Measurements from ENCODE around the gene CNOT6. TPM values are rescaled to one million over a fixed set of nuclear protein-coding genes. Genes with fewer than 3 reads are reported as not detected.
"Not testable (repeated sequence)": the region's sequence is repeated elsewhere in the genome, so short reads cannot be mapped to it uniquely, and the experiment has no call there.

CNOT6 gene
- 11.6 TPM for total RNA-seq

DNA sequence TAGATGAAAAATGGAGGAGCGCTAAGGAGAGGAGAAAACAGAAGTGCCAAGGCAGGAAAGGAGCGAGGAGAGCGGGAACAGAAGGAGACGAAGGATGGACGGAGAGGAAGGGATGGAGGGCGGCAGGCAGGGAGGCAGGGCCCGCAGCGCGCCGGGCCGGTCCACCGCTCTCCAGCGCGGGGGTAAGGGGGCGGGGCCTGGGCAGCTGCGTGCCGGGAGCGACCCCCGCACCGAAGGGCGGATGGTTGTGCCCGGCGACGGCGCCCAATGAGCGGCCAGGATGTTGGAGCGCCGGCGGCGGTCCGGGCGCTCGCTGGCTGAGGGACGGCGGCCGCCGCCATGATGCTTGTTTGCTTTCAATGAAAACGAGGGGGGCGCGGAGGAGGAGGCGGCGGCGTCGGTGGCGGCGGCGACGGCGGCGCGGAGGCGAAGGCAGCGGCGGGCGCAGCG is at the start of gene CNOT6:
TSS of gene CNOT6 (plus strand) at position 320 of the 450 bp plus-strand sequence. CDS start 34,898 bp downstream, outside the sequence.
- DNase-seq (ENCODE audit: low read depth in 2 of 3, low spot score in 2 of 3) = peak; percentile 93 to 96 (median 94)

DNA sequence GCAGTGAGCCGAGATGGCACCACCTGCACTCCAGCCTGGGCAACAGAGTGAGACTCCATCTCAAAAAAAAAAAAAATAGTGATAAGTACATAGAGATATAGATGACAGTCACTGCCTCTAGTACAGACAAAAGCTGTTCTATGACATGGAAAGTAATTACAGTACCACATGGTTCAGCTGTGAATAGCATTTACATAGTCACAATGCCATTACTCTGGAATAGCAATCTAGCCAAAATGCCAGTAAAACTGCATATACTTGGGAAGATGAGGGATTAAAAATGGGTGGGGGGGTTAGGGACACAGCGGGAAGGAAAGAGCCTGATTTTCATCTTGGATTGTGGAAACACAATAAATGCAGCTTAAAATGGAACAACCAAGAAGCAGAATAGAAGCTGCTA is 39.4 kb upstream of the CNOT6 start:
- no peak for DNase-seq (ENCODE audit: low read depth in 2 of 3, low spot score in 2 of 3)

DNA sequence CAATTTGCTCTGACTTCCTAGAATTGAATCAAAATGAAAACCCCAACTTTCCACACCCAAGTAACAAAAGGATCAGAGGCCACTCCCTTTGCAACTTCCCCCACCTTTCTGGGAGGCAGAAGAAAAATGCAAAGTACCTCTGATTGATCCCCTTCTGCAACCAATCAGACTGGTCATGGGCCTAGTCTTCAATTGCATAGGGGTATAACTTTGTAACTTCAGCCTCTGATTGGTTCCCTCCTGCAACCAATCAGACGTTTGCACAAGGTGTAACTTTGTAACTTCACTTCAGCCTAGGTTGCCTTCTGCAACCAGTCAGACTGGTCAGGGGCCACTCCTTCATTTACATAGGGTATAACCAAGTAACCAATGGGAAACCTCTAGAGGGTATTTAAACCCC is 38.3 kb upstream of the CNOT6 start:
- DNase-seq (ENCODE audit: low read depth in 2 of 3, low spot score in 2 of 3) = no peak

DNA sequence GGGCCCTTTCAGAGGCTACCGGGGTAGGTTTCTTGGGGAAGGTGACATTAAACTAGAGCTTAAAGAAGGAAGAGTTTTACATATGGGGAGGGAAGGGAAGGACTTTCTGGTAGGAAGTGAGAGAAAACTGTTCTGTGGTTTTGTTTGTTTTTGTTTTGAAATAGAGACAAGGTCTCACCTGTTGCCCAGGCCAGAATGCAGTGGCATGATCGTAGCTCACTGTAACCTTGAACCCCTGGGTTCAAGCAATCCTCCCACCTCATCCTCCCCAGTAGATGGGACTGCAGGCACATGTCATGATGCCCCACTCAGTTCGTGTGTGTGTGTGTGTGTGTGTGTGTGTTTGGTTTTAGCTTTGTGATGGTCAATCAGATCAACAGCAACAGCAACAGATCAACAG is 37.4 kb upstream of the CNOT6 start:
- DNase-seq (ENCODE audit: low read depth in 2 of 3, low spot score in 2 of 3) = no peak

DNA sequence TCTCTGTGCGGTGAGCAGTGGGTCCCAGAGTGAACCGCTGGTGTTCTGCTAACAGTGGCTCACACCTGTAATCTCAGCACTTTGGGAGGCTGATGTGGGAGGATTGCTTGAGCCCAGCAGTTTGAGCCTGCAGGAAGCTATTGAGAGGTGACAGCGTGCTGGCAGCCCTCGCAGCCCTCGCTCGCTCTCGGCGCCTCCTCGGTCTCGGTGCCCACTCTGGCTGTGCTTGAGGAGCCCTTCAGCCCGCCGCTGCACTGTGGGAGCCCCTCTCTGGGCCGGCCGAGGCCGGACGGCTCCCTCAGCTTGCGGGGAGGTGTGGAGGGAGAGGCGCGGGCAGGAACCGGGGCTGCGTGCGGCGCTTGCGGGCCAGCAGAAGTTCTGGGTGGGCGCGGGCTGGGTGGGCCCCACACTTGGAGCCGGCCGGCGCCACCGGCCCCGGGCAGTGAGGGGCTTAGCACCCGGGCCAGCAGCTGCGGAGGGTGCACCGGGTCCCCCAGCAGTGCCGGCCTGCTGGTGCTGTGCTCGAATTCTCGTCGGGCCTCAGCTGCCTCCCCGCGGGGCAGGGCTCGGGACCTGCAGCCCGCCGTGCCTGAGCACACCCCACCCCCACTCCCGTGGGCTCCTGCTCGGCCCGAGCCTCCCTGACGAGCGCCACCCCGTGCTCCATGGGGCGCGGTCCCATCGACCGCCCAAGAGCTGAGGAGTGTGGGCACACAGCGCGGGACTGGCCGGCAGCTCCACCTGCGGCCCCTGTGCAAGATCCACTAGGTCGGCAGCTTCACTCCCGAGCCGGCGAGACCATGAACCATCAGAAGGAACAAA is 35.1 kb upstream of the CNOT6 start:
- not testable (repeated sequence) for DNase-seq (ENCODE audit: low read depth in 2 of 3, low spot score in 2 of 3)

DNA sequence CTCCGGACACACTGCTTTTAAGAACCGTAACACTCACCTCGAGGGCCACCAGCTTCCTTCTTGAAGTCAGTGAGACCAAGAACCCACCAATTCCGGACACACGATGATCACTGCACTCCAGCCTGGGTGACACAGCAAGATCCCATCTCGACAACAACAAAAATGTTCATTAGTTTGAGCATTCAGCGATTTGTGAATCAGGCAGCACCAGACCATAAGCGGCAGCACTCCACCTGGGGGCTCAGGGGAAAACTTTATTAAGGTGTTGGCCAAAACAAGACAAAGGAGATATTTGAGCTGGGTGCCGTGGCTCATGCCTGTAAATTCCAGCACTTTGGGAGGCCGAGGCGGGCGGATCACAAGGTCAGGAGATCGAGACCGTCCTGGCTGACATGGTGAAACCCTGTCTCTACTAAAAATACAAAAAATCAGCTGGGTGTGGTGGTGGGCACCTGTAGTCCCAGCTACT is 34.5 kb upstream of the CNOT6 start:
- not testable (repeated sequence) for DNase-seq (ENCODE audit: low read depth in 2 of 3, low spot score in 2 of 3)

DNA sequence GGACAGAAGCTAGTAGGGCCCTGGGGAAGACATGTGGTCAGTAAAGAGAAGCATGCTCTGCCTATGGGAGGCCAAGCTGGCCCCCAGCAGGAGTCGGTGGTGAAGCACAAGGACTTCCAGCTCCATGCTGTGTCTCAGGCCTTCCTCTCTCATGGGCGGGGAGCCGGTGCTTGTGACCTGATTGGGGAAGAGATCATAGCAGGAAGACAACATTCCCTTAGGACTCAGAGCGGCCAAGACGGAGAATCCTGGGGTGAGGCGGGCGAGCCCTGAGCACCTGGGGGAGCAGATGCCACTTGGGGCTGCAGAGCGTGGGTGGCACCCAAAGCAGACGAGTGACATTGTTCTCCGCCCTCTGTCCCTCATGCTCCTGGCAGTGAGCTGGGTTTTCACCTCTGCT is 33.3 kb upstream of the CNOT6 start:
- DNase-seq (ENCODE audit: low read depth in 2 of 3, low spot score in 2 of 3) = no peak

DNA sequence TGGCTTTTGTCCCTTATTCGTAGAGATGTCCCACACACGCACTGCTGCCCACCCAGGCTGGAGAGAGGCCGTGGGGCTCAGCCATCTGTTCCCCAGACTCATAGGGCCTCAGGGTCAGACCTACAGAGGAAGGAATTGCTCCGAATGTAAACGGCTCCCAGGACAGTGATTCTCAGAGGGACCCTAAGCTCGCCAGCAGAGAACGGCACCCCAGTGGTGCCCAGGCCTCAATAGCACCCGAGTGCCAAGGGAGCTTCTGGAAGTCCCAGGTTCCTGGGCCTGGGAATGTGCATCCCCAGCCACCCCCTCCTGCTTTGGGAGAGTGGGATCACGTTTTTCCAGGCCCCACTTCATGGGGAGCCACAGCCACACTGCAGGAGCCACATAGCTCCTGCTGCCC is 32.9 kb upstream of the CNOT6 start:
- DNase-seq (ENCODE audit: low read depth in 2 of 3, low spot score in 2 of 3) = no peak

DNA sequence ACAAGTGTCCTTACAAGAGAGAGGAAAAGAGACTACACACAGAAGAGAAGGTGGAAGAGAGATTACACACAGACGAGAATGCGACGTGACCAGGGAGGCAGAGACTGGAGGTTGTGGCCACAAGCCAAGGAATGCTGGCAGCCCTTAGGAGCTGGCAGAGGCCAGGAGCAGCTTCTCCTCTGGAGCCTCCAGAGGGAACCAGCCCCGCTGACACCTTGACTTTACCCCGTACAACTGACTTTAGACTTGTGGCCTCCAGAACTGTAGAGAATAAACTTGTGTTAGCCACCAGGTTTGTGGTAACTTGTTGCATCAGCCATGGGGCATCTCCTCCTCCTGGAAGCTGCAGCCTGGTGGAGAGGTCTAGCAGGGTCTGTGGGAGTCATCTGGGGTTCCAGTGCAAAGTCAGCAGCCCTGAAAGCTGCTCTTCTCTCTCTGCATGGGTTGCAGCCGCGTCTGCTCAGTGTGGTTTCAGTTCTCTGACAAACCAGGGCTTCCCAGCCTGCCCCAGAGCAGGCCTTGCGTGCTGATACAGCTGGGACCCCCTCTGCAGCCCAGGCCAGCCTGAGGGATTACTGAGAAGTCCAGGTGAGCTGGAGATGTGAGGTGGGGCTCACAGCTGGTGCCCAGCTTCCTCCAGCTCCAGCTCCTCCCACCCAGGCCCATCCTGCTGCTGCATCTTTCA is 30.8 kb upstream of the CNOT6 start:
- no peak for DNase-seq (ENCODE audit: low read depth in 2 of 3, low spot score in 2 of 3)

DNA sequence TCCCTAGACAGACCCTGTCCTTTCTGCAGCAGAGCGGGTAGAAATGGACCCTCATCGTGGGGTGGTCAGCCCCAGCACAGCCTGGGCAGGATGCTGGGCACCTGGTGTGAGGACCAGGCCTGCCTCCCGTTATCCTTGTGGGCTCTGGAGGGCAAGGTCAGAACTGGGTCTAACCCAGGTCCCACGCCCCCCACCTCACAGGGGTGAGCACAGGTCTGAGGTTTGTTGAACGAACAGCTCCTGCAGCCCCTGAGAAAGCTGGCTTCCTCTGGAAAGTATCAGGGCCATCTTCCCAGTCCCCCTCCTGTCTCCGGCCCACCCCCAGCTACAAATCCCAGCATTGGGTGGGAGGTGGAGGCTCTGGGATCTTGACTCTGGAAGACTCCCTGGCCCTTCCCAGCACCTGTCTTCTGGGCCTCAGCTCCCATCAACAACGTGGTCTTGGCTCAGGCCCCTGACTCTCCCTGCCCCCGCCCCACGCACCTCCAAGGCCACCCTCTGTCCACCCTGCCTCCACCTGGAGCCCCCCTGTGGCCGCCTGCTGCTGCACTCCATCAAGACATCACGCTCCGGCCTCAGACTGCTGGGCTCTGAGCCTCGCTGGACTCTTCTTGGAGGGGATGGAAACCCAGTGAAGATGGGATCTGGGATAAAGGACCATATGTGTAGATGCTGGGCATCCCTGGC is 30.1 kb upstream of the CNOT6 start:
- no peak for DNase-seq (ENCODE audit: low read depth in 2 of 3, low spot score in 2 of 3)

DNA sequence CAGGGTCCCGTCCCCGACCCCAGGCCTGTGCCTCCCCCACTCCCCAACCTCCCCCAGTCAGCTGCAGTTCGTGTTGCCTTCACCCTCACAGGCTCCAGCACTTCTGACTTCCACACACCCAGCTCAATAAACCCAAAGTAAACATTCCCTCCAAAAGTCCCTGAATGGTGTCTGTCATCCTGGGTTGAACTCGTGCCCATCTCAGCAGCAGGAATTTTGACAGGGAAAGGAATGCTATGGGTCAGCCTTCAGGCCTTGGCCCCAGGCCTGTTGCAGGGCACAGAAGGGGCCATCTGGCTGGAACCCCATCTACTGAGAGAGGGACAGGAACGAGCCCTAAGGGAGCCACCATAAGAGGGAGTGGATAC is 29.6 kb upstream of the CNOT6 start:
- DNase-seq (ENCODE audit: low read depth in 2 of 3, low spot score in 2 of 3) = no peak

DNA sequence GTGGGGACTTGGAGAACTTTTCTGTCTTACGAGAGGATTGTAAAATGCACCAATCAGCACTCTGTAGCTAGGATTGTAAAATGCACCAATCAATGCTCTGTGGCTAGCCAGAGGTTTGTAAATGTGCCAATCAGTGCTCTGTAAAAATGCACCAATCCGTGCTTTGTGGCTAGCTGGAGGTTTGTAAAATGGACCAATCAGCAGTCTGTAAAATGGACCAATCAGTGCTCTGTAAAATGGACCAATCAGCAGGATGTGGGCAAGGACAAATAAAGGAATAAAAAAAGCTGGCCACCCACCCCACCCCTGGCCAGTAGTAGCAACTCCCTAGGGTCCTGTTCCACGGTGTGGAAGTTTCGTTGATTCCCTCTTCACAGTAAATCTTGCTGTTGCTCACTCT is 29.1 kb upstream of the CNOT6 start:
- DNase-seq (ENCODE audit: low read depth in 2 of 3, low spot score in 2 of 3) = not testable (repeated sequence)

DNA sequence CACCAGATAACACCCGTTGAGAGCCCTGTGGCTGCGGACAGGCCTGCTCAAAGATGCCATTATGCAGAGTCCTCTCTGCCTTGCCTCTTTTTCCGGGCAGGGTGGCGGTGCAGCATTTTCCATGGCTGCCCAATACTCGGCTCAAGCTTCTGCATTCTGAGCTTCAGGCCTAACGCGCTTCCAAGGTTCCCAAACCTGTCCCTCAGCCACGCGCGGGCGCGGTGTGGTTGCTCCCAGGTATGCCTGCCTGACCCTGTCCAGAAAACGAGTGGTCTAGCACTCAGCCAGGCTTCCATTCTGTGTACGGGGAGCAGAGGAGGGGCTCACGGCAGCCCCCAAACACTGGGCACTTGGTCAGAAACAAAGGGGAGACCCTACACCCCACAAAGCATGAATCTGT is 27.9 kb upstream of the CNOT6 start:
- DNase-seq (ENCODE audit: low read depth in 2 of 3, low spot score in 2 of 3) = no peak

DNA sequence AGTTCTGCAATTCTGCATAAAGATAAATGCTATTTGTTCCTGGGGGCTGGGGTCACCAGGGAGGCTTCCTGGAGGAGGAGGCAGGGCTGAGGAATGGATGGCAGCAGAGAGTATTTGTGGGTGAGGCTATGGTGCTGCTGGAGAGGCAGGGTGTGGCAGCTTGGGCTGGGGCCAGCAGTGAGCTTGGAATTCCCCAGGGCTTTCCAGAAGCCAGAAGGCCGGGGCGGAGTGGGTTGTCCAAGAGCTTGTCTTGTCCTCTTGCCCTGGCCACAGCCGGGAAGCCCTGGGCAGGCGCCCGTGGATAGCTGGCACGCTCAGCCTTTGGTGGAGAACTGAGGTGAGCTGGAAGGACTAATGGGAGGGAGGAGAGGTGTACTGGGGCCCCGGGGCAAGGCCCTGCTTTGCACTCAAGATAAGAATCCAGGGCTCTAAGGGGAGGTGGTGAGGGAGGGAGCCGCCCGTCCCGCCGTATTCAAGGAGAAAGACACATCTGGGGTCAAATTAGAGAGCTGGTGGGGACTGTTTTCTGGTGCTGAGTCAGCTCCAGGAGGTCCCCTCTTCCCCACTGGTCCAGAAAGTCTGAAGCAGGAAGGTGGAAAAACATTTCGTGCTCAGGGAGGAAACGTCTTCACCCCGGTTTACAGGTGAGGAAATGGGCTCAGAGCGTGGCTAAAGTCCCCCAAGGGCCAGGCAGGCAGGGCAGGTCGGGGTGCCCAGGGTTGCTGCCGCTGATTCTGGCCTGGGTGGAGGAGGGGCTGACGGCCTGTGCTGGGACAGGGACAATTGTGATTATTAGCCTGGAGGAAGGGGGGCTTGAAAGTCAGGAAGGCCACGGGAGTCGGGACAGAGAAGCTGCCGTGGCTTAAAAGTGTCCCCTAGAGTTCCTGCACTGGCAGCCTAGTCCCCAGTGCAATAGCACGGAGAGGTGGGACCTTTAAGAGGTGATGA is 26.9 kb upstream of the CNOT6 start:
- no peak for DNase-seq (ENCODE audit: low read depth in 2 of 3, low spot score in 2 of 3)

DNA sequence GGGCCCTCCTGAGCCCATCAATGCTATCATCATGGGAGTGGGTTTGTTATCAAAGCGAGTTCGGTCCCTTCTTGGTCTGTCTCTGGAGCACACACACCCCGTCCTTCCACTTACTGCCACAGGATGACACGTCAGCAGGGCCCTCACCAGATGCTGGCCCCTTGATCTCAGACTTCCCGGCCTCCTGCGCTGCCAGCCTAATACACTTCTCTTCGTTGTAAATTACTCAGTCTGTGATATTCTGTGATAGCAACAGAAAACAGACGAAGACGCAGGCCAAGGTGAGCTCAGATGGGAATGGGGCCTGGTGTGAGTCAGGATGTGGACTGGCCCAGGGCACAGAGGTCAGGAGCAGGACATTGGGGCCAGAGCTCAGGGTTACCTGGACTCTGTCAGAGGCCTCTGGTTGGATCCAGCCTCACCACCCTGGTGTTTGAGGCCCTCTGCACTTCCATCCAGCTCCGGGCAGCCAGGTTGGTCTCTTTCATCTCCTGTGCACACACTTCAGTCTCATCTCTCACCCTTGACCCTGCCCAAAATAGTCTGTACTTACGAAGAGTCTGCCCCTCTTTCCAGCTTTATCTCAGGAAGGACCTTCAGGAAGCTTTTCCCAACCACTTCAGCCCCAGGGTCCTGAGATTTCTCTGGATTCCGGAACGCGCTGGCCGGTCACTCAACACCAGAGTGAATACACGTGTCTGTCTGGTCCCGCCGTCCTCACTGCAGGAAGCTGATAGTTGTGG is 26.0 kb upstream of the CNOT6 start:
- no peak for DNase-seq (ENCODE audit: low read depth in 2 of 3, low spot score in 2 of 3)

DNA sequence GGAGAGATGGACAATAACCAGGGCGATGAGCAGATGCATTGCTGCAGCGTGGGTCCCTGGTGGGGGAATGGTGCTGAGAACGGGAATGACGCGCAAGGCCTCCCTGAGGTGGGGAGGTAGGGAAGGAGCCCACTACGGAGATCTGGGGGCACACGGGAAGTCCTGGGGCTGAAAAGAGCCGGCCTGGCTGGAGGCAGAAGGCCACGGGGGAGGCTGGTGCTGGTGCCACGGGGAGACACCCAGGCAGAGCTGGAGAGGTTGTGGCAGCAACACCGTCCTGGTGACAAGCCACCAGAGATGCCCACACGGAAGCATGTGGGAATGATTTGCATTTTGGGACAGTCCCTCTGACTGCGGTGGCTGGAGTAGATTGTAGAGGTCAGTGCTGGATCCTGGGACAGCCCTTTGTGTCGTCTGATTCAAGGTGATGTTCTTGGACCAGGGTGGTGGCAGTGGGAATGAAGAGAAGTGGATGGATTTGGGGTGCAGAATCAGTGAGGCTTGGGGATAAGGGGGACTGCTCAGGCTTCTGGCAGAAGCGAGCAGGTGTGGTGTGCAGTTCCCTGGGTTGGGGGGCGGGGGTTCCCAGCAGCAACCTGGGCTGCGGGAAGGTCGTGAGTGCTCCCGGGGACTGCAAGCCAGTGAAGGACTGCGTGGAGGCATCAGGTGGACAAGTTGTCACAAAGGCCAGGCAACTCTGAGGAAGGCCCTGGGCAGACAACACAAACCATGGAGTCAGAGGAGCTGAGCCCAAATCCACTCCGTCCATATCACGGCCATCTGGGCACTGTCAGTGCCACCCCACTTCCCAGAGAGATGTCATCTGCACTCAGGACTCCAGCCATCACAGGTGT is 25.2 kb upstream of the CNOT6 start:
- DNase-seq (ENCODE audit: low read depth in 2 of 3, low spot score in 2 of 3) = no peak

DNA sequence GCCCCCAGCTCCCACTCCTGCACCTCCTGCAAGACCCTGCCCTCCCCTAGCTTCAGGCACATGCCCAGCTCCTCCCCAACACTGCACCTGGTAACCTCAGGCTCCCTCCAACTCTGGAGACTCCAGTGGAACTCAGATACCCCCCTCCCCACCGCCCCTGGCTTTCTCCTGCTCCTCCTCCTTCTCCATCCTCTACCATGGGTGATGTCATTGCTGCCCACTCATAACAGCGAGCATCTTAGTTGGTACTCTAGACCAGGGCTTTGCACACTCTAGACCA is 24.7 kb upstream of the CNOT6 start:
- DNase-seq (ENCODE audit: low read depth in 2 of 3, low spot score in 2 of 3) = no peak

DNA sequence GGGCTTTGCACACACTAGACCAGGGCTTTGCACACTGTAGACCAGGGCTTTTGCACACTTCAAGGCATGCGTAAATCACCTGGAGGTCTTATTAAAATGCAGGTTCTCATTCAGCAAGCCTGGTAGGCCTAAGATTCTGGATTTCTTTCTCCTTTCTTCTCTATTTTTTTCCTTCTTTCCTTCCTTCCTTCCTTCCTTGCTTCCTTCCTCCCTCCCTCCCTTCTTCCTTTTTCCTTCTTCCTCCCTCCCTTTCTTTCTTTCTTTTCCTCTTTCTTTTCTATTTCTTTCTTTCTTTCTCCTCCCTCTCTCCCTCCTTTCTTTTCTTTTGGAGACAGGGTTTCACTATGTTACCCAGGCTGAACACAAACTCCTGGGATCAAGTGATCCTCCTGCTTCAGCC is 24.3 kb upstream of the CNOT6 start:
- no peak for DNase-seq (ENCODE audit: low read depth in 2 of 3, low spot score in 2 of 3)

DNA sequence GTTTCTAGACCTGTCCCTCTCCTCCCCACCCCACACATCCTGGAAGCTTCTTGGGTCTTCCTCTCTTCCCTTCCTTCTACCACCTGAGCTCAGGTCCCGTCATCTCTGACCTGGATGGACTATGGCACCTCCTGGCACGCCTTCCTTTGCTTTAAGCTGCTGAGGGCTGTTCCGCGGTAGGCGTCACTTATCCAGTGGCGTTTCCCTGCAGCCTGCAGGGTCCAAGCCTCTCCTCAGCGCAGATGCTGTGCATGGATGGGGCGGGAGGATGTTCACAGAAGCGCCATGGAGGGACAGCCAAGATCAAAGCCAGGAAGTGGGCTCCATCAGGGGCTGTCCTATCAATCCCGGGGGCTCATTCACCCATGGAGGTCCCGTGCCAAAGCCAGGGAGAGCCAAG is 23.8 kb upstream of the CNOT6 start:
- no peak for DNase-seq (ENCODE audit: low read depth in 2 of 3, low spot score in 2 of 3)

Data from hematopoietic multipotent progenitor cell (in vitro differentiated cells).